Measurements from ENCODE around the gene KISS1R. TPM values are rescaled to one million over a fixed set of nuclear protein-coding genes. Genes with fewer than 3 reads are reported as not detected.

KISS1R gene
- total and polyA plus RNA-seq, 3 experiments from 2014 or later, result 0.49 to 2.3 (median 1.2) TPM

DNA sequence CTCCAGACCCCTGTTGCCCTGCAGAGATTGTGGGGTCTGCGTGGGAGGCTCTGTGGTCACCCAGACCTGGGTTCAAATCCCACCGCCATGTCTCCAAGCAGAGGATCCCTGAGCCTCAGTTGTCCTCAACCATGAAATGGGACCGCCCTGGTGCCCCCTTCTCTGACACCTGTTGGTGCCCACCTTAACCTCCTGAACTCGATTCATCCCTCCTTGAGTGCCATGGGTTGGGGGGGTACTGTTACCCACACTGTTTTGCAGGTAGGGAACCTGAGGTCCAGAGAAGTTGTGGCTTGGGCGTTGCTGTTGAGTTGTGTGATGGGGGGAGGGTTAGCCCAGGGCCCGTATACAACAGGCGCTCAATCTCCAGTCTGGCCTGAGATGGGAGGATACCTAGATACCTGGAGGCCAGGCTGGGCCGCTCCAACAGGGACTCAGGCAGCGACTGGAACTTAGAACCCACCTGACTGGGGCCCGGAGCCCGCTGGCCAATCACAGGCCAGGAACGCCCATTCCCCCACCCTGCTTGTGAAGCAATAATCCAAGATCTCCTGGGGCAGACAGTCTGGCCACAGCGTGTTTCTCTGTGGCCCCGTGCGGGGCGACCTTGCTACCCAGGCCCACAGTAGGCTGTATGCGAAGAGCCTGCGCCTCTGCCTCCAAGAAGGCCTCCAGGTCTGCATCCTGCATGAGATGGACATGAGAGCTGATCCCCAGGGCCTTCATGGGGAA lies 11.5 kb downstream of the KISS1R start:
- H3K4me3 ChIP-seq (ENCODE audit: low read length), result no peak overlapping the region
- Mint-ChIP-seq H3K27me3 (no peaks in the 10 kb centered on the region), H3K4me1 (peaks cover 8 to 36% (median 12%) of the 10 kb centered on the region in 3 donors), H3K36me3 (peaks cover 0 to 3% (median 0%) of the 10 kb centered on the region in 3 donors), H3K4me3 (peak overlapping the region in 3 of 7 donors; percentile 56 to 84 (median 59)), H3K27ac (no peak overlapping the region), H3K9me3 (no peaks in the 10 kb centered on the region)
- H3K27me3 ChIP-seq (ENCODE audit: insufficient read depth, low read length, poor library complexity, severe bottlenecking), result no peaks in the 10 kb centered on the region
- no peak overlapping the region for H3K27ac ChIP-seq (ENCODE audit: low read depth, low read length)
- CTCF ChIA-PET, result interaction anchor here (1.1 kb wide), 1 partner anchor 55 kb away, joined by 3 read pairs; no protein-coding TSS in a partner anchor
- POLR2A ChIA-PET, result no interaction called here
- no peaks in the 10 kb centered on the region for H3K9me3 ChIP-seq (ENCODE audit: low read length)
- no peaks in the 10 kb centered on the region for H3K36me3 ChIP-seq (ENCODE audit: insufficient read depth, low read length)
- DNase-seq, result no peak
- peaks cover 26% of the 10 kb centered on the region for H3K4me1 ChIP-seq (ENCODE audit: insufficient read depth, low read length)

DNA sequence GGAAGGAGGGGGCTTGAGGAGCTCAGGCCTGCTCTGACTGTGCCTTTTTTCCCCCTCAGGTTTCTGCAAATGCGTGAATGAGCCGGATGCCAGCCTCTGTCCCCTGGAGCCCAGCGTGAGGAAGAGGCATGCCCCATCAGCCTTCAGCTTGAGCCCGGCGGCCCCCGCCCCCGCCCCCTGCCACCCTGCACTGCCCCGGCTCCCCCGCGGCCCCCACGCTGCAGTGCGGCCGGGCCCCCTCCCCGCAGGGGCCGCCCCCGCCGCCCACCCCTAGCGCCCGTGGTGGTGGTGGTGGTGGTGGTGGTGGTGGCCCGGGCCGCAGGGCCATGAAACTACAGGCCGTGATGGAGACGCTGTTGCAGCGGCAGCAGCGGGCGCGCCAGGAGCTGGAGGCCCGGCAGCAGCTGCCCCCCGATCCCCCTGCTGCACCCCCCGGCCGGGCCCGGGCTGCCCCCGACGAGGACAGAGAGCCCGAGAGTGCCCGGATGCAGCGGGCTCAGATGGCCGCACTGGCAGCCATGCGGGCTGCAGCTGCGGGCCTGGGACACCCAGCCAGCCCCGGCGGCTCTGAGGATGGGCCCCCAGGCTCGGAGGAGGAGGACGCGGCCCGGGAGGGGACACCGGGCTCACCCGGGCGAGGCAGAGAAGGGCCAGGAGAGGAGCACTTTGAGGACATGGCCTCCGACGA lies 12.2 kb downstream of the KISS1R start:
- H3K4me1 ChIP-seq (ENCODE audit: insufficient read depth, low read length), result peaks cover 21% of the 10 kb centered on the region
- POLR2A ChIA-PET, result no interaction called here

DNA sequence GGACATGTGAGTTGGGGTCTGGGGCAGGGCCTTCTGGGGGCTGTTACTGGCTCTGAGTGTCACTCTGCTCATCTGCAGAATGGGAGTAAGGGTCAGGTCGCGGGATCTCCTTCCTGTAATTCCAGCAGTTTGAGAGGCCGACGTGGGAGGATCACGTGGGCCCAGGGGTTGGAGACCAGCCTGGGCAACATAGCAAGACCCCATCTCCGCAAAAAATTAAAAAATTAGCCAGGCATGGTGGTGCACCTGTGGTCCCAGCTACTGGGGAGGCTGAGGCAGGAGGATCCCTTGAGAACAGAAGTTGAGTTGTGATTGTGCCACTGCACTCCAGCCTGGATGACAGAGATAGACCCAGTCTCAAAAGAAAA lies 12.7 kb downstream of the KISS1R start:
- Mint-ChIP-seq H3K36me3 (peaks cover 0 to 3% (median 0%) of the 10 kb centered on the region in 3 donors), H3K4me1 (peaks cover 8 to 31% (median 11%) of the 10 kb centered on the region in 3 donors), H3K27ac (peak overlapping the region in 1 of 8 donors; percentile 72), H3K4me3 (peak overlapping the region in 4 of 7 donors; percentile 23 to 55 (median 46)), H3K27me3 (no peaks in the 10 kb centered on the region), H3K9me3 (no peaks in the 10 kb centered on the region)
- no peaks in the 10 kb centered on the region for H3K9me3 ChIP-seq (ENCODE audit: low read length)
- H3K4me1 ChIP-seq (ENCODE audit: insufficient read depth, low read length), result peaks cover 16% of the 10 kb centered on the region
- POLR2A ChIA-PET, result no interaction called here
- DNase-seq, result no peak
- no peaks in the 10 kb centered on the region for H3K36me3 ChIP-seq (ENCODE audit: insufficient read depth, low read length)
- H3K4me3 ChIP-seq (ENCODE audit: low read length), result no peak overlapping the region
- no peak overlapping the region for H3K27ac ChIP-seq (ENCODE audit: low read depth, low read length)
- CTCF ChIA-PET, result interaction anchor here (3.7 kb wide), 1 partner anchor 54 kb away, joined by 12 read pairs; the partner anchor contains the start of gene WDR18
- no peaks in the 10 kb centered on the region for H3K27me3 ChIP-seq (ENCODE audit: insufficient read depth, low read length, poor library complexity, severe bottlenecking)

More for the DNA sequence above, 12.2 kb downstream of the KISS1R start:
- Histone ChIP-seq H3K27ac (ENCODE audit: low read depth, low read length) (no peak overlapping the region), H3K4me3 (ENCODE audit: low read length) (no peak overlapping the region), H3K9me3 (ENCODE audit: low read length) (no peaks in the 10 kb centered on the region), H3K27me3 (ENCODE audit: insufficient read depth, low read length, poor library complexity, severe bottlenecking) (no peaks in the 10 kb centered on the region), H3K36me3 (ENCODE audit: insufficient read depth, low read length) (no peaks in the 10 kb centered on the region)
- Mint-ChIP-seq H3K9me3 (no peaks in the 10 kb centered on the region), H3K4me3 (peak overlapping the region in 2 of 7 donors; percentile 44 to 56), H3K36me3 (peaks cover 0 to 3% (median 0%) of the 10 kb centered on the region in 3 donors), H3K27ac (no peak overlapping the region), H3K4me1 (peaks cover 8 to 34% (median 11%) of the 10 kb centered on the region in 3 donors), H3K27me3 (no peaks in the 10 kb centered on the region)
- CTCF ChIA-PET, result no interaction called here
- no peak for DNase-seq

DNA sequence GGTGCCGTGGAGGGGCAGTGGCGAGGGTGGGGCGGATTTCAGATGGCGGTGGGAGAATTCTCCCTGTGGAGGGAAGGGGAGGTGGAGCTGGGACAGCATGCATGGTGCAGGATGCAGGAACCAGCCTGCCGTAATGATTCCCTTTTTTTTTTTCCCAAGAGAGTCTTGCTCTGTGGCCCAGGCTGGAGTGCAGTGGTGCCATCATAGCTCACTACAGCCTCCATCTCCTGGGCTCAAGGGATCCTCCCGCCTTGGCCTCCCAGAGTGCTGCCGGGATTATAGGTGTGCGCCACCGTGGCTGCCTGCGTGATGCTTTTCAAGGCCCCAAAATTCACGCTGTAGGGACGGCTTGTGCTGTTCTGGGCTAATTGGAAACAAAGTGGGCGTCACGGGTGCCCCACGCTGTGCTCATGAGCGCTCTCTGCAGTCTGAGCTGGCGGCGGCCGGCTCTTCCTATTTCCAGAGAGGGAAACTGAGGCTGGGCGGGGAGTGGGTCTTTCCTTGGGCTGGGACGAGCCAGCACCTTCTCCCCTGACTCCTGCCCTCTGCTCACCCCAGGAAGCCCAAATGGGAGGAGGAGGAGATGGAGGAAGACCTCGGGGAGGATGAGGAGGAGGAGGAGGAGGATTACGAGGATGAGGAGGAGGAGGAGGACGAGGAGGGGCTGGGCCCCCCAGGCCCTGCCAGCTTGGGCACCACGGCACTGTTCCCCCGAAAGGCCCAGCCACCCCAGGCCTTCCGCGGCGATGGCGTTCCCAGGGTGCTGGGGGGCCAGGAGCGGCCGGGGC lies 14.9 kb downstream of the KISS1R start:
- Histone ChIP-seq H3K27me3 (ENCODE audit: insufficient read depth, low read length, poor library complexity, severe bottlenecking) (no peaks in the 10 kb centered on the region), H3K4me1 (ENCODE audit: insufficient read depth, low read length) (peaks cover 16% of the 10 kb centered on the region), H3K27ac (ENCODE audit: low read depth, low read length) (no peak overlapping the region), H3K9me3 (ENCODE audit: low read length) (no peaks in the 10 kb centered on the region), H3K36me3 (ENCODE audit: insufficient read depth, low read length) (no peaks in the 10 kb centered on the region), H3K4me3 (ENCODE audit: low read length) (no peak overlapping the region)
- no peaks in the 10 kb centered on the region for H3K9me3 Mint-ChIP-seq
- peak overlapping the region in 2 of 7 donors; percentile 11 to 50 for H3K4me3 Mint-ChIP-seq
- ChIA-PET CTCF (interaction anchor here (0.9 to 3.7 kb wide), 5 partner anchors 9 to 171 kb away, joined by 3 to 12 read pairs (median 5); partner anchors contain the start of gene WDR18), POLR2A (interaction anchor here (0.7 to 1.1 kb wide), 3 partner anchors 24 to 337 kb away, joined by 3 read pairs; partner anchors contain the start of genes CIRBP and WDR18)
- H3K36me3 Mint-ChIP-seq, result peaks cover 0 to 3% (median 0%) of the 10 kb centered on the region in 3 donors
- H3K4me1 Mint-ChIP-seq, result peaks cover 8 to 28% (median 9%) of the 10 kb centered on the region in 3 donors
- no peaks in the 10 kb centered on the region for H3K27me3 Mint-ChIP-seq
- H3K27ac Mint-ChIP-seq, result no peak overlapping the region
- no peak for DNase-seq

DNA sequence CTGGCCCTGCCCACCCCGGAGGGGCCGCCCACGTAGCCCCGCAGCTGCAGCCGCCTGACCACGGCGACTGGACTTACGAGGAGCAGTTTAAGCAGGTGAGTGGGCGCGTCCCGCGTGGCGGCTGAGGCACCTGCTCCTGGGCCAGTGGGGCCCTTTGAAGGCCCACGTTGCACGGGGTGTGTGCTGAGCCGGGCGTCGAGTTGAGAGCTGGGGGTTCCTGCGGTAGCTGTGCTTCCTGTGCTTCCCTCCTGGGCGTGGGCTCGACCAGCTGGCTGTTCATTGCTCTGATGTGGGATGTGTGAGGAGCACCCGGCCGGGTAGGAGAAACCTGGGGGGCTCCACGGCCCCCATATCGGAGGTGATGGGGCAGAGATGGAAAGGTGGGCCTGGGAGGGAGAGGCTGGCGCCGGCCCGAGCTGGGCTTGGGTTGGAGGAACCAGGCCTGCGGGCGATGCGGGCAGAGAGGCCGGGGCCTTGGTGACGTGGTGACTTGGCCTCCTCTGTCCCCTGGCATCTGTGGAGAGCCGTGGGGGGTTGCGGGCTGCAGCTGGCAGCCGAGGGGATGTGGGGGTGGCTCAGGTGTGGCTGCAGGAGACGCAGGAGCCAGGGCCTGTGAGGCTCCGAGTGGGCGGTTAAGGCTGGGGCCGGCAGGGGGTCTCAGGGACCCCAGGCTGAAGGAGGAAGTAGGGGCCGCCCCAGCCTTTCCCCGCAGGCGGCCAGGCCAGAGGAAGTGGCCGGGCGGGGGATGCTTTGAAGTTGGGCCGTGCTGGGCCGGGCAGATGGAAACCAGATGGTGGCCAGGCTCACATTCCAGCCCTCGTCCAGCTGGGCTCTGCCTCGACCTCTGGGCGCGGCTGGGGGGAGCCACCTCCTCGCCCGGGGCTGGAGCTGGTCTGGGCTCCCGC lies 15.8 kb downstream of the KISS1R start:
- Mint-ChIP-seq H3K4me1 (peaks cover 14 to 29% (median 14%) of the 10 kb centered on the region in 3 donors), H3K9me3 (peaks cover 0 to 2% (median 0%) of the 10 kb centered on the region in 5 donors), H3K27me3 (no peaks in the 10 kb centered on the region), H3K36me3 (peaks cover 2 to 3% (median 3%) of the 10 kb centered on the region in 3 donors), H3K4me3 (peak overlapping the region in 6 of 7 donors; percentile 62 to 88 (median 78)), H3K27ac (peak overlapping the region in 4 of 8 donors; percentile 39 to 84 (median 60))
- Histone ChIP-seq H3K27ac (ENCODE audit: low read depth, low read length) (no peak overlapping the region), H3K4me1 (ENCODE audit: insufficient read depth, low read length) (peaks cover 16% of the 10 kb centered on the region), H3K9me3 (ENCODE audit: low read length) (no peaks in the 10 kb centered on the region), H3K36me3 (ENCODE audit: insufficient read depth, low read length) (no peaks in the 10 kb centered on the region), H3K4me3 (ENCODE audit: low read length) (peak overlapping the region; percentile 8), H3K27me3 (ENCODE audit: insufficient read depth, low read length, poor library complexity, severe bottlenecking) (no peaks in the 10 kb centered on the region)
- ChIA-PET CTCF (interaction anchor here (0.9 to 3.7 kb wide), 6 partner anchors 10 to 170 kb away, joined by 3 to 12 read pairs (median 4); partner anchors contain the start of gene WDR18), POLR2A (interaction anchor here (0.9 to 1.1 kb wide), 2 partner anchors 51 to 336 kb away, joined by 3 read pairs; partner anchors contain the start of genes CIRBP and WDR18)
- DNase-seq, result peak in 3 of 5 donors; percentile 47 to 67 (median 64)

DNA sequence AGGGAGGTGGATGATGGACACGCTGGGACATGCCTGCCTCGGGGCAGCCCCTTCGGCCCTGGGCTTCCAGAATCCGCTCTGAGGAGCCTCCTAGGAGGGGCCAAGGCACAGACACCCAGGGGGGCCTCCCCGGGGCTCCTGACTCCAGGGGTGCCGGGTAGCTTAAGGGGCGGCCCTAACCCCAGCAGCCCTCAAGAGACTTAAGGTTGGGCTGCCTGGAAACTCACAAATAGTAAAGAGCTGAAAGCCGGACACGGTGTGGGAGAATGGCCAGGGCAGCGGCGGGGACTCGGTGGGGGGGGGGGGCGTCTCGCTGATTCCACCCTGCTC lies 16.4 kb downstream of the KISS1R start:
- H3K27ac ChIP-seq (ENCODE audit: low read depth, low read length), result no peak overlapping the region
- H3K36me3 Mint-ChIP-seq, result peaks cover 3 to 4% (median 3%) of the 10 kb centered on the region in 3 donors
- peaks cover 0 to 2% (median 0%) of the 10 kb centered on the region in 5 donors for H3K9me3 Mint-ChIP-seq

More for the DNA sequence above, 16.4 kb downstream of the KISS1R start:
- Histone ChIP-seq H3K9me3 (ENCODE audit: low read length) (no peaks in the 10 kb centered on the region), H3K4me3 (ENCODE audit: low read length) (no peak overlapping the region), H3K27me3 (ENCODE audit: insufficient read depth, low read length, poor library complexity, severe bottlenecking) (no peaks in the 10 kb centered on the region), H3K36me3 (ENCODE audit: insufficient read depth, low read length) (no peaks in the 10 kb centered on the region), H3K4me1 (ENCODE audit: insufficient read depth, low read length) (peaks cover 16% of the 10 kb centered on the region)
- H3K27ac Mint-ChIP-seq, result no peak overlapping the region
- H3K4me3 Mint-ChIP-seq, result no peak overlapping the region
- ChIA-PET CTCF (interaction anchor here (1.0 to 3.7 kb wide), 4 partner anchors 32 to 70 kb away, joined by 3 to 12 read pairs (median 4); partner anchors contain the start of gene WDR18), POLR2A (interaction anchor here (1.1 kb wide), 1 partner anchor 51 kb away, joined by 3 read pairs; the partner anchor contains the start of gene WDR18)
- DNase-seq, result no peak
- H3K27me3 Mint-ChIP-seq, result no peaks in the 10 kb centered on the region
- H3K4me1 Mint-ChIP-seq, result peaks cover 16 to 29% (median 17%) of the 10 kb centered on the region in 3 donors

Data from CD8-positive, alpha-beta memory T cell (primary cell).